Mesenteric fat pad (tissue), 1 donor: ENCODE measurements around the gene GCN1. TPM values are rescaled to one million over a fixed set of nuclear protein-coding genes. Genes with fewer than 3 reads are reported as not detected.
"Not testable (repeated sequence)": the region's sequence is repeated elsewhere in the genome, so short reads cannot be mapped to it uniquely, and the experiment has no call there.

ENCODE experiments used
- DNase-seq: peaks from one replicate; pipeline ENCODE4 v3.0.0-alpha.2; 2020; ENCODE audit warnings: low spot score
- long read RNA-seq: library from polyadenylated mRNA; unstranded; transcript quantifications from one replicate; pipeline ENCODE4 v2.0.0, GENCODE V29; 2020
- total RNA-seq: library from RNA; stranded (reverse); fragmentation: NEBNext Ultra II Directional; extraction: Animal tissue kit (Norgen Biotek cat#: 25700); gene quantifications from one replicate; pipeline ENCODE4 v1.2.1, GENCODE V29; 2021
- donor health status: DM: yes; HTN: yes; CAD: no.

GCN1 gene
- 97.0 TPM for total RNA-seq
- long read RNA-seq, partial matches to known transcripts: 47 of 58 reads
- long read RNA-seq, other reads (novel, unspliced or antisense): 11 of 58 reads

GRCh38 chr12:120194534-120195395, at the start of gene GCN1:
Gene GCN1 (minus strand): TSS chr12:120194715. CDS start chr12:120194697, 18 bp downstream.
- DNase-seq: peak; percentile 97

- DNase-seq: no peak
Observed at GRCh38 chr12:120242971-120243699, 48.6 kb upstream of the GCN1 start.

- DNase-seq: no peak
Observed at GRCh38 chr12:120242275-120242799, 47.8 kb upstream of the GCN1 start.

- no peak for DNase-seq
Observed at GRCh38 chr12:120241561-120242274, 47.2 kb upstream of the GCN1 start.

GRCh38 chr12:120240495-120240833, 45.9 kb upstream of the GCN1 start:
- no peak for DNase-seq

GRCh38 chr12:120239776-120240494, 45.4 kb upstream of the GCN1 start:
- DNase-seq: no peak

GRCh38 chr12:120238839-120239445, 44.4 kb upstream of the GCN1 start:
- DNase-seq: no peak

GRCh38 chr12:120238217-120238616, 43.7 kb upstream of the GCN1 start:
- no peak for DNase-seq

GRCh38 chr12:120237360-120238171, 43.1 kb upstream of the GCN1 start:
- DNase-seq: no peak

GRCh38 chr12:120236809-120237208, 42.3 kb upstream of the GCN1 start:
- not testable (repeated sequence) for DNase-seq

GRCh38 chr12:120235369-120236323, 41.1 kb upstream of the GCN1 start:
- DNase-seq: no peak

- no peak for DNase-seq
Observed at GRCh38 chr12:120234643-120235368, 40.3 kb upstream of the GCN1 start.

GRCh38 chr12:120231316-120232011, 36.9 kb upstream of the GCN1 start:
- DNase-seq: no peak

GRCh38 chr12:120230974-120231315, 36.4 kb upstream of the GCN1 start:
- DNase-seq: no peak

- DNase-seq: no peak
Observed at GRCh38 chr12:120230326-120230973, 35.9 kb upstream of the GCN1 start.

GRCh38 chr12:120229487-120230325, 35.2 kb upstream of the GCN1 start:
- DNase-seq: no peak
